GM23338 (cell line): ENCODE measurements around the gene CHN2. TPM values are rescaled to one million over a fixed set of nuclear protein-coding genes. Genes with fewer than 3 reads are reported as not detected.

Experiments
- ATAC-seq: fragments of 200-7000 bp; cut with Tn5 transposase; 3 replicates; pipeline ENCODE4 v1.9.1; 2020
- DNase-seq: peaks from one replicate; pipeline ENCODE4 v3.0.0-alpha.2; 2015; ENCODE audit warnings: low spot score
- H2AFZ ChIP-seq: fragments of 200-600 bp; sonication (generic); 2 replicates; pipeline ENCODE4 v1.8.0; 2016; ENCODE audit warnings: antibody characterized with exemption, mild to moderate bottlenecking, moderate library complexity
- H3F3A ChIP-seq: fragments of 200-600 bp; sonication (generic); replicated peaks from 2 replicates; pipeline ENCODE4 v1.8.0; 2017; ENCODE audit warnings: antibody characterized with exemption, mixed run types, low read depth
- H3K27ac ChIP-seq: fragments of 200-600 bp; sonication (generic); 2 replicates; pipeline ENCODE4 v1.6.1; 2016; ENCODE audit warnings: low read depth
- H3K27me3 ChIP-seq: fragments of 200-600 bp; sonication (generic); 2 replicates; pipeline ENCODE4 v1.8.0; 2016; ENCODE audit warnings: mild to moderate bottlenecking, mixed run types, moderate library complexity; ENCODE audit not compliant: insufficient read depth
- H3K36me3 ChIP-seq: fragments of 200-600 bp; sonication (generic); 2 replicates; pipeline ENCODE4 v1.8.0; 2016; ENCODE audit warnings: mild to moderate bottlenecking; ENCODE audit not compliant: insufficient read depth
- H3K4me1 ChIP-seq: fragments of 200-600 bp; sonication (generic); 2 replicates; pipeline ENCODE4 v1.8.0; 2016; ENCODE audit warnings: mild to moderate bottlenecking, moderate library complexity; ENCODE audit not compliant: insufficient read depth
- H3K4me2 ChIP-seq: fragments of 200-600 bp; sonication (generic); 2 replicates; pipeline ENCODE4 v1.7.1; 2017; ENCODE audit warnings: mixed run types
- H3K4me3 ChIP-seq: fragments of 200-600 bp; sonication (generic); 2 replicates; pipeline ENCODE4 v1.6.1; 2016; ENCODE audit warnings: mixed run types
- H3K79me2 ChIP-seq: fragments of 200-600 bp; sonication (generic); replicated peaks from 2 replicates; pipeline ENCODE4 v1.8.0; 2017; ENCODE audit warnings: mild to moderate bottlenecking; ENCODE audit not compliant: insufficient read depth
- H3K9me2 ChIP-seq: fragments of 200-600 bp; sonication (generic); 2 replicates; pipeline ENCODE4 v1.8.0; 2017; ENCODE audit not compliant: insufficient read depth
- H4K20me1 ChIP-seq: fragments of 200-600 bp; sonication (generic); replicated peaks from 2 replicates; pipeline ENCODE4 v1.8.0; 2017; ENCODE audit warnings: mild to moderate bottlenecking; ENCODE audit not compliant: insufficient read depth
- H3K27ac Mint-ChIP-seq: 2 replicates; pipeline ENCODE4 v1.8.0; 2020; ENCODE audit warnings: inconsistent platforms, mild to moderate bottlenecking, moderate library complexity, mixed read lengths
- H3K27me3 Mint-ChIP-seq: 3 replicates; pipeline ENCODE4 v1.8.0; 2022; ENCODE audit warnings: low read depth, mild to moderate bottlenecking, moderate library complexity, mixed read lengths, inconsistent platforms; ENCODE audit not compliant: insufficient read depth, poor library complexity
- H3K36me3 Mint-ChIP-seq: 3 replicates; pipeline ENCODE4 v1.8.0; 2021; ENCODE audit warnings: low read depth, mild to moderate bottlenecking, inconsistent platforms, moderate library complexity, mixed read lengths
- H3K4me1 Mint-ChIP-seq: 3 replicates; pipeline ENCODE4 v1.8.0; 2020; ENCODE audit warnings: mild to moderate bottlenecking, inconsistent platforms, mixed read lengths
- H3K4me3 Mint-ChIP-seq: 3 replicates; pipeline ENCODE4 v1.8.0; 2021; ENCODE audit warnings: moderate library complexity, mild to moderate bottlenecking, inconsistent platforms, mixed read lengths
- H3K9me3 Mint-ChIP-seq: 3 replicates; pipeline ENCODE4 v1.8.0; 2020; ENCODE audit warnings: moderate library complexity, mild to moderate bottlenecking, inconsistent platforms, mixed read lengths
- CTCF ChIP-seq, 2 experiments: fragments of 200-600 bp in 1 of 2; sonication (generic) in 1 of 2; conservative IDR thresholded peaks; 2 replicates each; pipeline versions ENCODE4 v1.5.1 to v1.6.1; 2016 to 2017; ENCODE audit warnings: antibody characterized with exemption in 2 of 2, low read depth in 2 of 2, mild to moderate bottlenecking in 2 of 2, moderate library complexity in 1 of 2
- EZH2 ChIP-seq: fragments of 200-600 bp; sonication (generic); IDR thresholded peaks from one replicate; pipeline ENCODE4 v1.8.0; 2017; ENCODE audit warnings: antibody characterized with exemption, mild to moderate bottlenecking, low read depth; ENCODE audit not compliant: unreplicated experiment
- EZH2phosphoT487 ChIP-seq: fragments of 200-600 bp; sonication (generic); IDR thresholded peaks from one replicate; pipeline ENCODE4 v1.8.1; 2018; ENCODE audit warnings: antibody characterized with exemption; ENCODE audit not compliant: unreplicated experiment
- JUNB ChIP-seq: IDR thresholded peaks from one replicate; pipeline ENCODE4 v1.6.1; 2016; ENCODE audit warnings: antibody characterized with exemption; ENCODE audit not compliant: unreplicated experiment
- NANOG ChIP-seq: IDR thresholded peaks from 2 replicates; pipeline ENCODE4 v1.6.1; 2016; ENCODE audit warnings: antibody characterized with exemption, borderline replicate concordance
- REST ChIP-seq: IDR thresholded peaks from one replicate; pipeline ENCODE4 v1.6.1; 2018; ENCODE audit warnings: antibody characterized with exemption; ENCODE audit not compliant: unreplicated experiment
- STAT1 ChIP-seq: IDR thresholded peaks from one replicate; pipeline ENCODE4 v1.6.1; 2016; ENCODE audit warnings: antibody characterized with exemption; ENCODE audit not compliant: unreplicated experiment
- ZNF114 ChIP-seq: fragments of 250-450 bp; sonication (Bioruptor Pico); IDR thresholded peaks from 2 replicates; pipeline ENCODE4 v1.5.0; 2020; ENCODE audit warnings: mild to moderate bottlenecking, moderate library complexity
- ZNF462 ChIP-seq: fragments of 250-450 bp; sonication (Bioruptor Pico); IDR thresholded peaks from 2 replicates; pipeline ENCODE4 v1.5.0; 2020; ENCODE audit warnings: mild to moderate bottlenecking, moderate library complexity
- polyA plus RNA-seq: library from polyadenylated mRNA; unstranded; fragments of >200 nt; fragmentation: Nextera tagmentation; extraction: Ambion mirVana; gene quantifications from 2 replicates; pipeline ENCODE4 v1.2.1, GENCODE V29; 2016
- total RNA-seq: library from RNA; depleted of rRNA; stranded (reverse); fragments of >200 nt; shearing (Covaris generic); gene quantifications from 2 replicates; pipeline ENCODE4 v1.2.3, GENCODE V29; 2014

CHN2 gene
- total and polyA plus RNA-seq, 2 experiments from 2014 or later = 6.1 to 7.5 TPM

GRCh38 chr7:29432721-29433120, 238.1 kb downstream of the CHN2 start:
- no peak overlapping the region for H2AFZ ChIP-seq
- Mint-ChIP-seq H3K27me3 (no peaks in the 10 kb centered on the region), H3K27ac (no peak overlapping the region), H3K36me3 (no peaks in the 10 kb centered on the region), H3K9me3 (no peaks in the 10 kb centered on the region), H3K4me1 (peaks cover 9% of the 10 kb centered on the region; the same call in 2 of the 3 replicates), H3K4me3 (no peak overlapping the region)
- no peak overlapping the region for H3K4me3 ChIP-seq
- no peaks in the 10 kb centered on the region for H3K9me2 ChIP-seq
- no peaks in the 10 kb centered on the region for H3K36me3 ChIP-seq
- no peak for TF ChIP-seq CTCF (conservative IDR thresholded peaks at IDR 0.05; ENCODE audit: low read depth in 2 of 2)
- no peak for TF ChIP-seq ZNF114
- TF ChIP-seq JUNB = no peak
- TF ChIP-seq EZH2phosphoT487 = no peak
- no peak for TF ChIP-seq EZH2
- TF ChIP-seq STAT1 = no peak
- no peak for TF ChIP-seq NANOG
- TF ChIP-seq REST = no peak
- no peak for TF ChIP-seq ZNF462
- H3F3A ChIP-seq = no peaks in the 10 kb centered on the region
- ATAC-seq (no peak), DNase-seq (no peak)
- no peaks in the 10 kb centered on the region for H4K20me1 ChIP-seq
- H3K27me3 ChIP-seq = no peaks in the 10 kb centered on the region
- no peaks in the 10 kb centered on the region for H3K79me2 ChIP-seq
- H3K27ac ChIP-seq = no peak overlapping the region
- no peaks in the 10 kb centered on the region for H3K4me1 ChIP-seq
- H3K4me2 ChIP-seq = no peak overlapping the region
